Mammary epithelial cell (primary cell): ENCODE measurements around the gene CCDC85C.

Experiments used
- CTCF ChIP-seq, 2 donors: IDR thresholded peaks in 1 of 2; conservative IDR thresholded peaks in 1 of 2; 2 replicates each; pipeline ENCODE4 v1.5.1; 2011 to 2012; ENCODE audit warnings: inconsistent platforms in 2 of 2, low read length in 2 of 2, mild to moderate bottlenecking in 2 of 2, control low read depth in 1 of 2, low read depth in 1 of 2; ENCODE audit not compliant: insufficient read depth in 1 of 2; ENCODE audit errors: extremely low read depth in 1 of 2
- EZH2 ChIP-seq: IDR thresholded peaks from 2 replicates; pipeline ENCODE4 v1.6.1; 2012; ENCODE audit warnings: low read length, inconsistent platforms, borderline replicate concordance

GRCh38 chr14:99505089-99505488, 98.9 kb downstream of the CCDC85C start:
- TF ChIP-seq CTCF (conservative IDR thresholded peaks at IDR 0.05 in 1 of 2, IDR thresholded peaks at IDR 0.05 in 1 of 2; ENCODE audit: extremely low read depth in 1 of 2, insufficient read depth in 1 of 2, low read depth in 1 of 2, low read length in 2 of 2) (no peak), EZH2 (no peak)
